Muscle of back (tissue), 11 donors: Measurements from ENCODE around the gene PANK2. TPM values are rescaled to one million over a fixed set of nuclear protein-coding genes. Genes with fewer than 3 reads are reported as not detected.
"Not testable (repeated sequence)": the region's sequence is repeated elsewhere in the genome, so short reads cannot be mapped to it uniquely, and the experiment has no call there.

ENCODE experiments used
- DNase-seq, 3 donors: peaks; one replicate each; pipeline versions ENCODE4 v3.0.0 to v3.0.0-alpha.2; 2013
- polyA plus RNA-seq, 10 donors: library from polyadenylated mRNA; unstranded; fragments of 120-200 nt; gene quantifications; one replicate each; pipeline ENCODE4 v1.2.1, GENCODE V29; 2013; ENCODE audit not compliant: insufficient read length in 10 of 10

Gene PANK2
- polyA plus RNA-seq, 10 donors, result 25.2 to 32.7 (median 28.5) TPM

DNA sequence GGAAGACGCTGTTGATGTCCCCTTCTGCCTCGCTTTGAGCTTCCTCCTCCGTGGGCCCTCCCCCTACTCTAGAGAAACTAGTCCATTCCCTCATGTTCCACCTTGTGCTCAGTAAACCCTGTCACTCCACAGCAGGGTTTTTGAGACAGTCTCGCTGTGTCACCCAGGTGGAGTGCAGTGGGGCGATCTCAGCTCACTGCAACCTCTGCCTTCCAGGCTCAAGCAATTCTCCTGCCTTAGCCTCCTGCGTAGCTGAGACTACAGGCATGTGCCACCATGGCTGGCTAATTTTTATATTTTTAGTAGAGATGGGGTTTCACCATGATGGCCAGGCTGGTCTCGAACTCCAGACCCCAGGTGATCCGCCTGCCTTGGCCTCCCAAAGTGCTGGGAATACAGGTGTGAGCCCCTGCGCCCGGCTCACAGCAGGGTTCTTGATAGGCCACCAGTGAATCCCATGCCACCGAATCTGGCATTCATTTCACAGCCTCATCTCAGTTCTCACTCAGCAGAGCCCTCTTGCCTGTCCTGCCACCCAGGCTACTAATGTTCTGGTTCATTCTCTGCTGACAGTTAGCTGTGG, 36.0 kb downstream of the PANK2 start:
- no peak for DNase-seq

DNA sequence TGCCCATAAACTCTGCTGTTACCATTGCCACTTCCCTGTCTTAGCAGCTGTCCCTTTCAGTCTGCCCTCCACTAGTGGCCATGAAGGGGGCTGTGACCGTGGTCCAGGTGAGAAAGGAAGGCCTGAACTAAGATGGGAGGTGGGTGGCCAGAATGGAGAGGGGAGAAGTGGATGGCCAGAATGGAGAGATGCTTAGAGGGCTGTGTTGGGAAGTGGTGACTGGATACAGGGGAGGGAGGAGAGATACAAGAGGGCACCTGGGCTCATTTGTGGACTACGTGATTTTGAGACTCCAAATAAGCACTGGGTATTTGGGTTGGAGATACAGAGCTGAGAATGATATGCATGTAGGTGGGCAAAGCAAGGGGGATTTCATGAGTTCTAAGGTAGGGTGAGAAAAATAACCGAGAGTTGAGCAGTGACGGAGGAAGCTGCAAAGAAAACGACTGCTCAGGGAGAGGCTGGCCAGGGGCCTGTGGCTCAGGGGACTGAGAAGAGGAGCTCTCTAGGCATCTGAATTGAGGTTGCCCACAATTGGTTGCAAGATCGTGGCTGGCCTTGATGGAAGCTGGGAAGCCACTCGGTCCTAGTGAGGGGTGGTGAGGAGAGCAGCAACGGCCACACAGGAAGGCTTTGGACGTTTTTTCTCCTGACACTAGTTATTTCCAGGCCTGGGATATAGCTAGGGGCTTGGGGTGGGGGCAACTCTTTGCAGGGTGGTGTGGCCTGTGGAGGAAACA, 36.9 kb downstream of the PANK2 start:
- no peak for DNase-seq

- DNase-seq, result peak; percentile 38 to 58 (median 53)
These were observed 38.5 kb downstream of the PANK2 start for GRCh38 chr20:3927486-3928291.

DNA sequence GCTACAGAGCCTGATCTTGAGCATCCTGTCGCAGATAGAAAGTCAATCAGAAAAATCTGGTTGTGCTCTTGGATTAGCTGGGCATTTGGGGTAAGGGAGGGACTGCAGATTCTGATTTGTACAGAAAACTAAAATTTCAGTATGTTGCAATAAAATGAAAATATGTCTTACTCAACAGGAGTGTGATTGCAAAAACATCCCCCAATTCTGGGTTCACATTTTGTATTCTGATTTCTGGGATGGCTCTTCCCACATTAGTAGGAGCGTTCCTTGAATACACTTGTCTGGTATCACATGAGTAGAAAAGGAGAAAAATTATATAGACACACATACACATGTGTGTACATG, 40.5 kb downstream of the PANK2 start:
- no peak for DNase-seq

DNA sequence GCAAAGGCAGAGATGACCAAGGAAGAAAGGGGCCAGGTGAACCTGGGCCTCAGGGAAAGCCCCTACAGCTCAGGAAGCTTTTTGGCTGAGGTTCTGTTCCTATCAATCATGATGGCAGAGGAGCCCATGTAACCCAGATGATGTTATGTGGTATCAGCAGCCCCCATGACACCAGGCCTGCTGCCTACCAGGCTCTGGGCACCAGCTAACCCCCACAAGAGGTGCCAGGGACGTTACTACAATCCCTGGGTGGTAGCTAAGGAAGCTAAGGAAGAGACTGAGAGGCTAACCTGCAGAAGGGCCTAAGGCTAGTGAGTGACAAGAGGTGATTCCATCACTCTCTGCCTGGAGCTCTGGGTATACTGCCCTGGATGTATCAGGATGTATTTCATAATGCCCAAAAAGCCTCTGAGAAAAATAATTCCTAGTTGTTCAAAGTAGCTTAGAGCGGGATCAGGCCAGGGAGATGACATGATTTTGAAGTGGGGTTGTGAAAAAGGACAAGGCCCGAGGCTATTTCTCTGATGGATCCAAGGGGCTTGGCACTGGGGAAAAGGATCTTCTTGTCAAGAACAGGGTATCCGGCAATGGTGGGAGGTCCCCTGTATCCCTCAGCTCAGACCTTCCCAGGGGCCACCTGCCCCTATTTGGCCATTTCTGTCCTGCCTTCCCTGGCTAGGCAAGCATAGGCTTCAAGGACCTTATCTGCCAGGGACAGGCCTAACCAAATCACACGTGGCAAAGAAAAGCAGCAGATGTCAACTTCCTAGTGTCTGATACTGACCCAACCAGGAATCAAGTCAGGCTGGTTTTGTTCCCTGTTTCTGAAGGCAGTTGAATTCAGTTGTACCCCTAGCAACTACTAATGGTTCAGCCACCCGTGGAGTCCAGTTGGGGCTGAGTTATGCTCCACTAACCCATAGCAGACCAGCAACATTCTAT, 41.3 kb downstream of the PANK2 start:
- DNase-seq, result no peak

- DNase-seq, result no peak
These were observed 42.5 kb downstream of the PANK2 start for GRCh38 chr20:3931664-3932063.

DNA sequence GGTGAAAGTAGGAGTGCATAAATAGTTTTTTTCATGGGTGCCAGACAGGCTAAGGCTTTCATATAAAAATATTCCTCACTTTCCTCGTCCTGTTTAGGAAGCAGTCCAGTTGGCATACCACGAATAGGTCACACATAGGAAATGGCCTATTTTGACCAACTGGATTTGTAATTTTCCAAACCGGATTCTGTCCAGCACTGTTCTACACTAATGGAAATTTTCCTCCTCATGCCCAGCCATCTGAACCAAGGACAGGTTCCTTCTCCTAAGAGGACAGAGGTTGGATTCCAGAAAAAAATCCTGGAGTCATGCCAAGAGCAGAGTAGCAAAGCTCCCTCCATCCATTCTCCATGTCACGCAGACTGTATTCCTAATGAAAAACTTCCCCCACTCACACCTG, 43.1 kb downstream of the PANK2 start:
- DNase-seq, result peak in 1 of 3 donors; percentile 43

- peak in 2 of 3 donors; percentile 29 to 52 for DNase-seq
These were observed 43.5 kb downstream of the PANK2 start for GRCh38 chr20:3932681-3933080.

- no peak for DNase-seq
These were observed 44.0 kb downstream of the PANK2 start for GRCh38 chr20:3933218-3933617.

DNA sequence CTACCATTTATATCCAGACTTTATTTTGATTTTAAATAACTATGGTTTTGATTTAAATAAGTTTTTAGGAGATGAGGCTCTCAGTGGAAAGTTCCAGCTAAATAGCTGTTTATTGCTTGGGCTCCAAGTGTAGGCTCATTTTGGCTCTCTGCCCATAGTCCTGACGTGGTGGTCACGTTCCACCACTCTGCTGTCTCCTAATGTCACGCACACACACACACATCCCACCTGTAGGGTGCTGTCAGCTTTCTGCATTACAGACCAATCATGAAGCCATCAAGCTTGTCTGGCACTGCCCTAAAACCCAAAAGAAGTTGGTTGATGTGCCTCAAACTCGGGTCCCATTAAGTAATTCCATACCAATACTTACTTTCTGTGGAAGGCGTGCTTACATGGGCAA, 45.4 kb downstream of the PANK2 start:
- no peak for DNase-seq

DNA sequence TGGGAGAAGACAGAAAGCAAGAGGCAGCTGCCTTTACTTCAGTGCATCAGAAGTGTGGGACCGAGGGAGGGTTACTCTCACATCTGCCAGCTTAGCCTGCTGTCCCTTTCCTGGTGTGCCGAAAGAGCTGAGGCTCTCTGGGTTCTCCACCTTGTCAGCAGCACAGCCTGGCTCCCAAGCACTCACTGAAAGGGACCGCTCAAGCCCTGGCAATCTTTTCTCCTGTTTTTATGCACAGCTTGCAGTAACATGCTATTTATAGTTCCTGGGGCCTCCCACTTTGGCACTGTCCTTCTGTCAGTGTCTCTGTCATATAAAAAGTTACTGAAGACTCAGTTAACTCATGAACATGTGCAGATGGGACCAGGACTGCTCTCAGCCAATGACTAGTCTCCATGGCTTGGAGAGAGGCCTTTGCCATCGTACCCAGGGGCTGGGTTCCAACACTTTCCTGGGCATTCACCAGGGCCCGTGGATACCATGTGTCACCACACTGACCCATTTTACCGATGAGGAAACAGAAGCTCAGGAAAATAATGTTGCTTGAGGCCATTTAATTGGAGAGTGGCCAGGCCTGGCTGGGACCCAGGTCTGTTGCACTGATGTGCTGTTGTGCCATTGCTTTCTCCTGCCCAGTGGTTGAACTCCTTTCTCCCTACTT, 46.2 kb downstream of the PANK2 start:
- peak; percentile 58 to 84 (median 62) for DNase-seq

DNA sequence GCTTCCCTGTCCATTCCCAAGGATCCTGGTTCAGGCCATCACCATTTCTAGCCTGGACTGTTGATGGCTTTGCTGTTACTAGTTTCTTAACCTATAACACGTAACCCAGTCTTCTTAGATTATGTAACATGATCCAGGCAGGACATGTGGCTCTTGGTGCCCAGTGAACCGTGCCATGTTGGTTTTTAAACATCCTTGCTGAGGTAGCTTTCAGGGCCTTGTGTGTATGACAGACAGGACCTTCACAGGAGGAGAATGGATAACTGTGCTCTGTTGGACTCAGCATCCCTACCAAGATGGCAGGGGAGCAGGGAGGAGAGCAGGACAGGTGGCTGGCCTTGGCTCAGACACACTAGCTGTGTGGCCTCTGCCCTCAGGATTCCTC, 46.8 kb downstream of the PANK2 start:
- DNase-seq, result no peak

DNA sequence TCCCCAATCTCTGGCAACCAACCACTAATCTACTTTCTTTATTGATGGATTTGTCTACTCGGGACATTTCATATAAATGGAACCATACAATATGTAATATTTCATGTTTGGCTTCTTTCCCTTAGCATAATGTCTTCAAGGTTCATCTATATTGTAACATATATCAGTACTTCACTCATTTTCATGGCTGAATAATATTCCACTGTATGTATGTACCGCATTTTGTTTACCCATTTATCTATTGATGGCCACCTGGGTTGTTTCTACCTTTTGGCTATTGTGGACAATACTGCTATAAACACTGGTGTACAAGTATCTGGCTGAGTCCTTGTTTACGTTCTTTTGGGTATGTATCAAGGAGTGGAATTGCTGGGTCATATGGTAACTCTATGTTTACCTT, 48.4 kb downstream of the PANK2 start:
- no peak for DNase-seq

GRCh38 chr20:3940905-3941304, 51.7 kb downstream of the PANK2 start:
- no peak for DNase-seq

- DNase-seq, result not testable (repeated sequence)
These were observed 57.5 kb downstream of the PANK2 start for GRCh38 chr20:3946666-3947065.

DNA sequence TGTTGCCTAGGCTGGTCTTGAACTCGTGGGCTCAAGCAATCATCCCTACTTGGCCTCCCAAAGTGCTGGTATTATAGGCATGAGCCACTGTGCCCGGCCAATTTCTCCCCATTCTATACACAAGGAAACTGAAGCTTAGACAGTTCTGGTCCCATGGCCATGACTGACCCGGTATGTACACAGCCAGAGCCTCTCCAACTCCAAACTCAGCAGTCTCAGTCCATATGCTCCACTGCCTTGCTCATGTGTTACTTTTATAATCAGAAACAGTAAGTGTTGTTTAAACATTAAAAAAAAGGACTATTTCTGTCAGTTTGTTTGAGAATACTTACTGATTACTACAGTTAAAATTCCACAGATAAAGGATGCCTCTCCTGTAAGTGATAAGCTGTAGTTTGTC, 75.5 kb downstream of the PANK2 start:
- no peak for DNase-seq

DNA sequence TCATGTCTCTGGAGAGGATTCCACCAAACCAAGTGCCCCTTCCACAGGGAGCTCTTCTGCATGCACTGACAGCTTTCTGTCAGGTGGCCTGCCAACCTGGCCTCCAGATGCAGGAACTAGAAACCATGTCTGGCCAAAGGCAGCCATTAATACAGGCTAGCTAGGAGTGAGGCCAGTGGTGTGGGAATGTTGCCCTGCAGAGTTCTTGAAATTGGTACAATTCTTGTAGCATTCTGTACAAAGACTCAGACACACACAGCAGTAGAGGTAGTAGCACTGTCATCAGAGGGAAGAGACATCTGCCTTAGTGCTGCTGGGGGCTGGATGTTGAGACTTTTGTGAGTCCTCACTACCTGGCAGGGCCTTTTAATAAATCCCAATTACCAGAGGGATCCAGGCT, 77.4 kb downstream of the PANK2 start:
- no peak for DNase-seq

DNA sequence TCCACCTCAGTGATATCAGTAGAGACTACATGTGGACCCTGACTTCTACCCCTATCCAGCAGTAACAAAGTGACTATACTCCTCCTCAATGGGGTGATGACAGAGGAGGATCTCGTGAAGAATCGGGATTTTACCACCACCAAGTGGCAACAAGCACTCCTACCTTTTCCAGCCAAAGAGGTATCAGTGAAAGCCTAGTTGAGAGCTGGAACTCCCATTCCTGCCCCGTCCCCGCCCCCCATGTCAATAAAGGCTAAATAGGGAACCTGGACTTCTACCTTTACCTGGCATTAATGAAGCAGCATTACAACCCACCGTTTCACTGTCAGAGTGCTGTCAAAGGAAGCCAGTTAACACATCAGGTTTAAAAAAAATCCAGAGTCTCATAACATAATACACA, 80.8 kb downstream of the PANK2 start:
- DNase-seq, result no peak

DNA sequence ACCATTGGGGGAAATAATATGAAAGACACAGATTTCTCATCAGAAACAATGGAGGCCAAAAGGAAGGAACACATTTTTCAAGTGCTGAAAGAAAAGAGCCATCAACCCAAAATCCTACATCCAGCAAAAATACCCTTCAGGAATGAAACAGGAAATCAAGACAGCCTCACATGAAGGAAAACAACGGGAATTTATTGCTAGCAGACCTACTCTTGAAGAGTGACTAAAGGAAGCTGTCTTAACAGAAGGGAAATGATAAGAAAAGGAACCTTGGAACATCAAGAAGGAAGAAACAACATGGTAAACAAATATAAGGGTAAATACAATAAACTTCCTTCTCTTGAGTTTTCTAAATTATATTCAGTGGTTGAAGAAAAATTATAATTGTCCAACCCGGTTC, 82.0 kb downstream of the PANK2 start:
- no peak for DNase-seq

DNA sequence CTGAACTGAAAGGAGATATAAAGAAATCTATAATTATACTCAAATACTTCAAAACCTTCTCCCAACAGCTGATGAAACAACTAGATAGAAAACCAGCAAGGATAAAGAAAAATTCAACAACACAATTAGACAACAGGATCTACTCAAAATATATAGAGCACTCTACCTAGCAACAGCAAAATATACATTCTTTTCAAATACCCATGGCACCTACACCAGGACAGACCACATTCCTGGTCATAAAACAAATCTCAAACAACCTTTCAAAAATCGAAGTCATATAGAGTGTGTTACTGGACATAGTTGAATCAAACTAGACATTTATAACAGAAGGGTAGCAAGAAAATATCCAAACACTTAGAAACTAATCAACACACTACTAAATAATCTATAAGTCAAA, 83.0 kb downstream of the PANK2 start:
- no peak for DNase-seq

DNA sequence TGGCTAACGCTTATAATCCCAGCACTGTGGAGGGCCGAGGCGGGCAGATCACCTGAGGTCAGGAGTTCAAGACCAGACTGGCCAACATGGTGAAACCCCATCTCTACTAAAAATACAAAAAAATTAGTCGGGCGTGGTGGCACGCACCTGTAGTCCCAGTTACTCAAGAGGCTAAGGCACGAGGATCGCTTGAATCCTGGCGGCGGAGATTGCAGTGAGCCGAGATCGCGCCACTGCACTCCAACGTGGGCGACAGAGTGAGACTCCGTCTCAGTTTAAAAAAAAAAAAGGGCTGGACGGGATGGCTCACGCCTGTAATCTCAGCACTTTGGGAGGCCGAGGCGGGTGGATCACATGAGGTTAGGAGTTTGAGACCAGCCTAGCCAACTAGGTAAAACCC, 83.4 kb downstream of the PANK2 start:
- DNase-seq, result not testable (repeated sequence)
